HG03469 (cell line): ENCODE results near the gene INSRR.

Source experiments
- ATAC-seq: cut with Tn5 transposase; IDR thresholded peaks from one replicate; pipeline ENCODE4 v1.9.1; 2021; ENCODE audit warnings: mild to moderate bottlenecking, moderate library complexity, moderate number of reproducible peaks; ENCODE audit not compliant: unreplicated experiment

Gene INSRR

DNA sequence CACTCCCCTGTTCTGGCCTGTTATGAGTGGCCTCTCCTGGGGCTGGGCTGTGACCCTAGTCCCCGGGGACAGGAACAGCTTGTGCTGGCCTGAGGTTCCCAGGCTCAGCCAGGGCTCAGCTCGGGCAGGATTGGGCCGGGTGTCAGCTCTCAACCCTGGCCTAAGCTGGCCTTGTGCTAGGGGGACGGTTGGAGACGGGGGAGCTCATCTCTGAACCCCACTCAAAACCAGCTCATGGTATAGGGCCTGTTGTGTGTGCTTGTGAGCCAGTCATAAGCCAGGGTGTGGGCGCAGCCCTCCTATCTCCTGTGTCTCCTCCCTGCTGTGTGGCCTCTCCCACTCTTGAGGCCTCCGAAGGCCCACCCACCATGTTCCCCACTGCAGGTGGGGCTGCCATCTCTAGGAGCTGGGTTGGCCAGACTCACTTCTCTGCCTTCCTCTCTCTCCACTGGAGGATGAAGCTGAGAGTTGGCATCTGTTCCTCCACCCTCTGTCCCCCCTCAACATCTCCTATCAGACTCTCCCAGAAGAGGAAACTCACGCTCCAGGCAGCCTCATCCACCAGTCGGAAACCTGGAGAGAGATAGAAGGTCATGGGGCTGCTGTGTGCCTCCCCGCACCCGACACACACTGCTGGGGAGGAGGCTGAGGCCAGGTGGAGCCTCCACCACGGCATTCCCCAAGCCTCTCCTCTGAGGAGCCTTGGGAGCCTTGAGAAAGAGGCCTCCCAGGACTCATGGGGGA lies 36.0 kb upstream of the INSRR start:
- no peak for ATAC-seq

DNA sequence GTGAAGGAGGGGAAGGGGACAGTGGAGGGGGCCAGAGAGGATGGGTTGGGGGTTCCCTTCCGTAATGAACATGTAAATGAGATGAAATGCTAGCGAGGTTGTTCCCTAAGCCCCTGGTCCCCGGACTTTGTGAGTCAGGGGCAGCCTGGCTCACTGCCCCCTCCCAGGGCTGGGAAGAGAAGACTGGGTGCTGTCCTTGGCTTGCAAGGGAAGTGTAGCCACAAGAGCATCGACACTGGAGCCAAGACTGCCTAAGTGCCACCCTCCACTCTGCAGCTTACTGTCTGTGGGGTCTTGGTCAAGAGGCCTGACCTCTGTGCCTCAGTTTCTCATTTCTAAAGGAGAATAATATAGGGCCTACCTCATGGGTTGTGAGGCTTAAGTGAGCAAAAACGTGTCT lies 35.1 kb upstream of the INSRR start:
- no peak for ATAC-seq

DNA sequence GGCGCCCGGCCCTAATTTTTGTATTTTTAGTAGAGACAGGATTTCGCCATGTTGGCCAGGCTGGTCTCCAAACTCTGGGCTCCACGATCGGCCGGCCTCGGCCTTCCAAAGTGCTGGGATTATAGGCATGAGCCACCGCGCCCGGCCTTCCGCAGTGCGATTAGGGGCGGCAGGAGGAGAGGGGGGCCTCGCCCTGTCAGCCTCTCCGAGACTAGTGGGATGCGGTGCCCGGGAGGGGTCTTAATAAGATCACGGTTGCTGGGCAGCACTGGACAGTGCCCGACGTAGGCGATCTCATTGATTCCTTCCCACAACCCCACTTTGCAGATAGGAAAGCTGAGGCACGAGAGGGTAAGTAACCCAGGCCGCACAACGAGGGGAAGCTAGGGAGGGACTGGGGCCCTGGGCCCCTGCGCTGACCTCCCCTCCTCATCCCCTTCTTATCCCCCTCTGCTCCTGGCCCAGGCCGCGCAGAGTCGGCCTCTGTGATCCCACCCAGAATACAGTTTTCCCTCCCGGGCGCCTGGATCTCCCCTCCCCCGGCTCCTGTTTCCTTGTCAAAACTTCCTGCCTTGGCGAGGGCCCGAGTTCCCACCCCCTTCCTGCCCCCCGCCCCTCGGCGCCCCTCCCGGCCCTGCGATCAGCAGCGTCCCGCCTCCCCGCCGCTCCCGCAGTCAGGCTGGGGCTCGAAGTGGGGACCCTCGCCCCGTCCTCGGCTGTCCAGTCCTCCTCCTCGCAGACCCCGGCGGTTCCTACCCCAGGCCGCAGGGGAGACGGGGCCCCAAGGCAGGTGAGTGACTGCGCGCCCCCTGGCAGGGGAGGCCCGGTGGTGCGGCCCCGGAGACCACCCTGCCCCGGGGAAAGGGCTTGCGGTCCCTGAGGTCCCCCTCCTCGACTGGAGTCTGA lies 34.4 kb upstream of the INSRR start, which contains the start of gene PEAR1:
Gene PEAR1, plus strand, starts transcription at position 671 of the 906 bp plus-strand sequence. CDS start 10,209 bp downstream, outside the sequence.
- ATAC-seq = no peak

DNA sequence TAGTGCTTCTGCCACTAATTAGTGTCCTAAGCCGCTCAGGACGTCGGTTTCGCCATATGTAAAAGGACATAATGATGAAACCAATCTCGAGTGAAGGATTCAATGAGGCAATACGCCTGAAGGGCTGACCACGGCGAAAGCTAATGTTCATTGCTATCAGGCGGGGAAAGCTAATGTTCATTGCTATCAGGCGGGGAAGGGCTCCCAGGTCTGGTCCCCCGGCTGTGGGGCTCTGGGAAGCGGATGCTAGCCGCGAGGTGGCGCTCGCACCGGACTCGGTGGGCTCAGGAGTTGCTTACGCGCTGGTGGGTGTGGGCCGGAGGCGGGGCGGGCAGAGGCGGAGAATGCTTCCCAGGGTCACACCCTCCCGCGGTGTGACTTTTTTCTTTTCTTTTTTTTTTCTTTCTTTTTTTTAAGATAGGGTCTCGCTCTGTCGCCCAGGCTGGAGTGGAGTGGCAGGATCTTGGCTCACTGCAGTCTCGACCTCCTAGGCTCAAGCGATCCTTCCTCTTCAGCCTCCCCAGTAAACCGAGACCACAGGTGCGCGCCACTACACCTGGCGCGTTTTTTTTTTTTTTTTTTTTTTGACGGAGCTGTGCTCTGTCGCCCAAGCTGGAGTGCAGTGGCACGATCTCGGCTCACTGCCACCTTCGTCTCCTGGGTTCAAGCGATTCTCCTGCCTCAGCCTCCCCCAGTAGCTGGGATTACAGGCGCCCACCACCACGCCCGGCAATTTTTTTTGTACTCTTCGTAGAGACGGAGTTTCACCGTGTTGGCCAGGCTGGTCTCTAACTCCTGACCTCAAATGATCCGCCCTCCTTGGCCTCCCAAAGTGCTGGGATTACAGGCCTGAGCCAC lies 33.5 kb upstream of the INSRR start:
- ATAC-seq = no peak

DNA sequence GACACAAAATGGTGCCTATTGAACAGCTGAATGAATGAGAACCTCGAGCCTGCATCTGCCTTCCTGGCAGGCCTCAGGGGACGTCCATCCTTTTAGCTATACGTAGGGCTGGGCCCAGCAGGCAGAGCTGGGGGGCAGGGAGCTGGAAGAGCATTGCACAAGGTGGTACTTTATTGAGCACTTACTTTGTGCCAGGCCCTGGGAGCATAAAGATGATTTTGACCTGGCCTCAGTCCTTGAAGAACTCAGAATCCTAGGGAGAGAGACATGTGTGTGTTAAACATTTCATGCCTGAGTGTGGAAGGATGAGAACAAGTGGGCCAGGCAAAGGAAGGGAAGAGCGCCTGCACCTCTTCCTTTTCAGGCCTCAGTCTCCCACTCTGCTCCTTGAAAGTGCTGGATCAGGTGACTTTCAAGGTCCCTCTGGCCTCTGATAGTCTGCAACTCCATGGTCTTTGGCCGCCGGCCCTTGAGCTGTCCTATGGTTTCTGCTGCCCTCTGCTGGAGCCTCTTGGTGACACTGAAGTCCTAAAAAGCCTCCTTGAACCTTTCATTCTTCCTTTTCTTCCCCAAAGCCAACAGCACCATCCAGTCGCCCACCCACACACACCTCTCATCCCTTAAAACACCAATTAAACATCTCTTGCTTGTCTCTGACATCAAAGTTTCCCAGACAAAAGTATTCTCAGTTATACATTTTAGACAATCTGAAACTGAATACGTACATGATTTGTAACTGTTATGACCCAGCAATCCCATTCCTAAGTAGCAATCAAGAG lies 31.1 kb upstream of the INSRR start:
- ATAC-seq = no peak

DNA sequence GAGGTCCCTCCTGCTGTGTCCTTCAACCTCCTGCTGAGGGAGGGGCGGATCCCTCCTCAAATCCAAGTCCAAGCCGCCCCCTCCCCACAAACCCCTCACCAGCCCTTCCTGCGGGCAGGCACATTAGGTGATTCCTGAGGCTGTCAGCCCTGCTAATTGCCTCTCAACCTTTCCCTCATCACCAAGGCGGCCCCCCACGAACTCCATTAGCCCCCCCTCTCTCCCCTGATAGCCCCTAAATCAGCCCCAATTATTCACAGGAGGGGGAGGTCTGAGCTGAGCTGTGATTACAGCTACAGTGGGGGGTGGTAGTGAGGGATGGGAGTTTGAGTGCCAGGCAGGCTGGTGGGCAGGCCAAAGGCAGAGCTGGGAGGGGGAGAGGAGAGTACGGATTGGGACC lies 28.8 kb upstream of the INSRR start:
- no peak for ATAC-seq

DNA sequence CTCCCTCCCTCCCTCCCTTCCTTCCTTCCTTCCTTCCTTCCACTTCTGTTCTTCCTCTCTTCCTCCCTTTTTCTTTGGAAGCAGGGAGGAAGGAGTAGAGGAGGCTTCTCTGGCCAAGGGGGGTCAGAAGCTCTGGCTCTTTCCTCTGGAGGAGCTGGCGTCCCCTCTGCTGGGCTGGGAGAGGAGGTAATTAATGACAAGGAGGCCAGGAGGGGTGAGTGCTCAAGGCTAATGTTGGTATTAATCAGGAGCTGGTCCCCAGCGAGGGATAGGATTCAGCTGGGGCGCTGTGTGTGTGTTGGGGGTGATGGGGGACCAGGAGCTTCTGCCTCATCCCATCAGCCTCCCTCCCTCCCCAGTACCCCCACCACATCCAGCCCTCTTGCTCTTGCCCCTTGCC lies 28.4 kb upstream of the INSRR start:
- no peak for ATAC-seq

DNA sequence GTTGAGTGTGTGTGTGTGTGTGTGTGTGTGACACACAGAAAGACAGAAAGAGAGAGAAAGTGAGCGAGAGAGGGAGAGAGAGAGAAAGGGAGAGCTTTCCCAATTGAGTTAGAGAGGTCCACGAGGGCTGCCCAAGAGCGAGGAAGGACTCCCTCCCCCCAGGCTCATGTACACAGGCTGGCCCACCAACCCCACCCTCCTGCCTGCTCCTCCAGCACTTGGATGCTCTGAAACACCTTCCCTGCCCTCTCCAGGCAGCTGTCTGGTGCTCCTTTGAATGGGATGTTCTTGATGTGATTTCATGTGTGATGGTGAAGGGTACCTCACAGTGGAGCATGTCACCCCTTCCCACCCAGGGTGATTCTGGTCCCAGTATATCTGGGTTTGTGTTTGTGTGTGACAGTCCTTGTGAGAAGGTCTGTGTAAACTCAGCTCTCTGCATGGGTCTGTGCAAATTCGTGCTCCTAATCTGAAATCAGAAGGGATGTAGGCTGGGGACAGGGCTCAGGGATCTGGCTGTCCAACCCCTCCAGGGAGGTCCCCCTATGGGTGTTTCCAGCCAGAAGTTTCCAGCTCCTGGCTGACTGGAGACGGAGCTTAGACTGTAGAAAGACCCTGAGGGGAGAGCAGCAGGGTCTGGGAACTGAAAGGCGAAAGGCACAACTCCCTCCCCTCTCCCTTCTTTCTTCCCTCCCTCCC lies 27.8 kb upstream of the INSRR start:
- ATAC-seq = no peak

DNA sequence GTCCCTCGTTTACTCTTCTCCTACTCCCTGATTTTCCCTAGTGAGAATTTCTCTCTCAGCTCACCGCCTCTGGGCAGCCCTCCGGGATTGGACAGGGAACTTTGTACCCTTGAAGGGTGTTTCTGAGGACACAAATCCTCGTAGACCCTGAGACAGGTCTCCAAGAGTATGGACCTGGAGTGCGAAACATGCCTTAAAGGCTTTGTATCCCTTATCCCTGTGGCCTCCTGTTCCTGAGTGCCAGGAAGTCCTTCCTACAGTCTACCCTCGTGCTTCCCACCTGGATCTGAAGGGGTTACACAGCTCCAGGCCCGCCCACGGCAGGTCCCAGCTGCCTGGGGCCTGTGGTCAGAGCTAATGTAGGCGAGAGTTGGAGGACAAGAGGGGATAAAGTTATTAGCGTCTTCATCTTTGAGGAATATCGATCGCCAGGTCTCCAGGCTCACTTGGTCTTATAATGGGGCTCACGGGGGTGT lies 27.0 kb upstream of the INSRR start:
- no peak for ATAC-seq

DNA sequence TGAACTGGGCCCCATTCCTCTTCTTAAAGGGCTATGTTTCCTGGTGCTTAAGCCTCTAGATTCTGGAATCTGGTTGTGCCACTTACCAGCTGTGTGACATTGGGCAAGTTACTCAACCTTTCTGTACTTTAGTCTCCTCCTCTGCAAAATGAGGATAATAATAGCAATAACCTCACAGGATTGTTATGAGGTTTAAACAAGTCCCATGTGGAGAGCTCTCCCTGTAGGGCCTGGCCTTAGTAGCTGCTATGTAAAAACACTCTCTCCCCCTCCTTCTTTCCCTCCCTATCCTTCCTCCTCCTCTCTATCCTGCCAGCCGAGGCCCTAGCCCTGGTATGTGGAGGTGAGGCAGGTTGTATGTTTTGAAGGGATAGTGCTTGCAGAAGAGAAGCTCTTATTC lies 26.4 kb upstream of the INSRR start:
- ATAC-seq = no peak

DNA sequence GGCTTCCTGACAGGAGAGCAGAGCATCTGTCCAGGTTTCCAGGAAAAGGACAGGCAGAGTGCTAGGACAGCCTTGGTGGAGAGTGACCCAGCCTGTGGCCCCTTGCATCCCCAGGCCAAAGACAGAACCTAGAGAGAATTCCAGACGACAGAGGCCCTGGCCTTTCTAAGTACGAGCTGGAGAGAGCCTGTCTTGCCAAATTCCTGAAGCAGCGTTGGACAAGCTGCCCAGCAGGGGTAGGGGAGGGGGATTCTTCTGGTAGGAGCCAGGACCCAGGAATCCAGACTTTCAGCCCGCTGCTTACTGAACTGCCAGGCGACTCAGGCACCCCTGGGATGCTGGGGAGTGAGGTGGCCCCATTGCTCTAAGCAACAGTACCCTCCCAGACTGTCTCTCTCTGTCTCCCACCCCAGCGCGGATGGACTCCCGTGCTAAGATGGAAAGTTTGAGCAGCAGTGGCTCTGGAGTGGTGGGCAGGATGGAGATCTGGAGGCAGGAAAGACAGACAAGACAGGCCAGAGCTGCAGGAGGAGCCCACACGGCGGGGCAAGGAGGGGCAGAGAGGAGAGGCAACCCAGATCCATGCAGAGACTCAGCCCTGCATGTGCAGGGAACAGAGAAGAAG lies 25.8 kb upstream of the INSRR start:
- ATAC-seq = no peak

DNA sequence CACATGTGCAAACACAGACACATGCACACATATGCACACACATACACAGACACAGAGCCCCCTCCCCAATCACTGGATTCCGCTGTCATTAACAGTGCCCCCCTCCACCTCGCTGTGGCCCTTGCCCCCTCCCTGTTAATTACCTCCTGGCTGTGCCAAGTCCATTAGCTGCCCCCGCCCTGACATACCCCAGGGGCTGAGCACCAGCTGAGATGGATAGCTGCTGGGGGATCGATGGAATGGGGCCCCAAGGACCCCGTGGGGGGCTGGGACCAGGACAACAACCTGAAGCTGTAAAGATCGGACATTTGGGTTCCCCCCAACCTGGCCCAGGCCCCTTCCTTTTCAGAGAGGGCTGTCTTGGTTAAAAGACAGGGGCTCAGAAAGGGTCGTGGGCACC lies 25.0 kb upstream of the INSRR start:
- ATAC-seq = no peak

DNA sequence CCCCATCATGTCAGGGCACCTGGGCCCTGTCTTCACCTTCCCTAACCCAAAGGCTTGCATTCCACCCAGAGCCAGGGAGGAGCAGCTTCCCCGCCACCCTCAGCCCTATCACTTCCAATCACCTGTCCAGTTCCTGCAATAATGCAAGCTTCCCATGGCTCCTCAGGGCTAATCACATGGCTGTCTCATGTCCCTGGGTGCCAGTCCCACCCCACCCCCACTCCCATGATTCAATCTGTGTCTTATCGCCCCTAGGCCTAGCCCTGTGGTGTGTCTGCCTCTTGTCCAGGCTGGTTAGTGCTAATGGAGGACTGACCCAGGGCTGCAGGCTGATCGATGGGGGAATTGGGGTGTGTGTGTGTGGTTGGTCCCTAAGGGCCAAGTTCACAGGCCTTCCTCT lies 23.6 kb upstream of the INSRR start:
- no peak for ATAC-seq

DNA sequence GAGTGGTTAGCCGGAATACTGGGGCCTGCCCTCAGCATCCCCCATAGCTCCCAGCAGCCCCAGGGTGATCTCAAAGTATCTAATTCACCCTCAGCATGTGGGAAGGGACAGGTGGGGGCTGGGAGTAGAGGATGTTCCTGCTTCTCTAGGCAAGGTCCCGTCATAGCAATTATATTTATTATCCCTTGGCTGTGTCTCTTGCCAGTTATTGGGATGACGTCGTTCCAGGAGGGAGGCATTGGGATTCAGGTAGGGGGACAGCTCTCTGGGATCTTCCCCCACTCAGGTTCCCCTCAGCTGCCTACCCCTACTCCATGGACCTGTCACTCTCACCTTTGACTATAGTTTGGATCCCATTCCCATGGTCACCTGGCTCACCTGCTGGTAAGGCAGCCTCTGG lies 22.7 kb upstream of the INSRR start:
- no peak for ATAC-seq

DNA sequence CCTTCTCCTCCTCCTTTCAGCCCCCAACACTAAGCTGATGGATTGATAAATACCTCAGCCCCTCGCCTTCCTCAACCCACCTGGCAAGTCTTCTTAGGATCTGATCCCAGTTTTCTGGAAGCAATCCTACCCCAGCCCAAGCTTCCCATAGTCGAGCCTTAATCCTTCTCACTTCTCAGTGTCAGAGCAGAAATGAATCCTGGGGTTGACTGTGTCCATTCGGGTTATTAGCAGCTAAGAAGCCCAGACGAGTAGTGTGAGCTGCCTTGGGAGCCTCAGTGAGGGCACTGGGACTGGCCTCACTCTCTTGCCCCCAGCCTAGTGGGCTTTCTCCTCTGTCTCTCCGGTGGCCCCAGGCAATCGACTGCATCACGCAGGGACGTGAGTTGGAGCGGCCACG lies 22.2 kb upstream of the INSRR start:
- ATAC-seq = no peak

DNA sequence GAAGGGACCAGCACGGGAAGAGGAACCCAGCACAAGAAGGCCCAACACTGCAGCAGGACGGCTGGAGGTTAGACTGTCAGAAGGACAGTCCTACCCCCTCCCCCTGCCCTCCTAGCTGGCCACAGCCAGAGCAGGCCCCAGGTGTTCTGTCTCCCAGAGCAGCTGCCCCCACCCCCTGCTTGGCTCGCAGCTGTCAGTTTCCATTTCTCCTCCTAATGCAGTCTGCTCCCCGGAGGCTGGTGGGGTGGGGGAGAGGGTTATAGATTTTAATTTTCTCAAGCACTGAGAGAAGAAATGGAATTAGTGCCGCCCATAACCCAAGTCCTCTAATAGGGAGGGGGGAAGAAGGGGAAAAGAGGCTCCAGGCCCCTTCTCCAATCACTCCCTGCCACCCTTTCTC lies 21.6 kb upstream of the INSRR start:
- ATAC-seq = no peak

DNA sequence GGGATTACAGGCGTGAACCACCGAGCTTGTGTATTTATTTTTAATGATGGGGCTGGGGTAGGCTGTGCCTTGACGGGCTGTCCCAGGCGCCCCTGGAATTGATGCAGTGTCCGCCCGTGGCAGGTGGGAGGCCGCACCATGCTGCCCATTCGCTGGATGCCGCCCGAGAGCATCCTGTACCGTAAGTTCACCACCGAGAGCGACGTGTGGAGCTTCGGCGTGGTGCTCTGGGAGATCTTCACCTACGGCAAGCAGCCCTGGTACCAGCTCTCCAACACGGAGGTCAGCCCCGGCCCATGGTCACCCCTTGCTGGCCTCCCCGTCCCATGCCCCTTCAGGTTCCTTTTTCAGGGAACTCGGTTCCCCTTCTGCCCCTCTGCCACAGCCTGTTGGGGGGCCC lies 21.0 kb upstream of the INSRR start:
- ATAC-seq = no peak

DNA sequence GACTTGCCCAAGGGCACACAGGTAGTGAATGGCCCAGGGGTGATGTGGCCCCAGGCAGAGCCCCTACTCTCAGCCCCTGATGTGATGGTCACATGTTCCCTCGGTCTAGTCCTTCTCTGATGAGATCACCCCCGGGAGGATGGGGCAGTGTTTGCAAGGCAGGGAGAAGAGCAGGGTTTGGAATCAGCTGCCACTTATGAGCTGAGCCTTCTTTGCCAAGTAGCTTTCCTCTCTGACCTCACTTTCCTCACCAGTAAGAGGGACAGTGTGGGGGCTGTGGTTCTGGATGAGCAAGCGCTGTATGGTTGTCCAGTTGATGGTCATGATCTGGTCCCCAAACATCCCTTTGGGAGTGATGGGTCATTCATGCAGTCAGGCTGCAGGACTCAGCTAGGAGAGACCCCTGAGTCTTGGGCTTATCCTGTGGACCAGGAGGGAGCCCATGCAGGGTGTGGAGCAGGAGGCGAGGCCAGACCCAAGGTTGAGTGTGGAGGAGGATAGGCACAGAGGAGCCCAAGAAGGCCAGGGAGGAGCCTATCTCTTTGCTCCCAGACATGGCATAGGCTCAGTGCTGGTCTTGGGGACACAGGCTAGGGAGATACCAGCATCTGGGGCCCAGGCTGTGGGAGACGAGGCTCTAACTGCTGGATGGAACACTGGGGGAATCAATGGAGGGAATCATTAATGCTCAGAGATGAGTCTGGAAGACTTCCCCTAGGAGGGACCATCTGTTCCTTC lies 18.7 kb upstream of the INSRR start:
- ATAC-seq = no peak

DNA sequence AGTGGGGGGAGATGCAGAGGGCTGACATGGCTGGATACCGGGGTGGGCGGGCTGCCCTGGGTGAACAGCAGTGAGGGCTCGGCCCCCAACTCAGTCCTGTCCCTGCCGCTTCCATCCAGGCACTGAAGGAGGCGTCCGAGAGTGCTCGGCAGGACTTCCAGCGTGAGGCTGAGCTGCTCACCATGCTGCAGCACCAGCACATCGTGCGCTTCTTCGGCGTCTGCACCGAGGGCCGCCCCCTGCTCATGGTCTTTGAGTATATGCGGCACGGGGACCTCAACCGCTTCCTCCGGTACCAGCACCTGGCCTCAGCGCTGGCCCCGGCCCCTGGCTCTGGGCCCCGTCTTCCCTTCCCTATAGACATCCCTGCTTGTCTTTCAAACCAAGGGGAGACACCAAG lies 17.4 kb upstream of the INSRR start:
- no peak for ATAC-seq
